ENCODE results near the gene SLC39A7. TPM values are rescaled to one million over a fixed set of nuclear protein-coding genes. Genes with fewer than 3 reads are reported as not detected.

Gene SLC39A7
- total and polyA plus RNA-seq, 2 of the 13 experiments (the other 11 are each of a cell fraction or from before 2014, with no cell fraction given): 142 to 229 TPM

DNA sequence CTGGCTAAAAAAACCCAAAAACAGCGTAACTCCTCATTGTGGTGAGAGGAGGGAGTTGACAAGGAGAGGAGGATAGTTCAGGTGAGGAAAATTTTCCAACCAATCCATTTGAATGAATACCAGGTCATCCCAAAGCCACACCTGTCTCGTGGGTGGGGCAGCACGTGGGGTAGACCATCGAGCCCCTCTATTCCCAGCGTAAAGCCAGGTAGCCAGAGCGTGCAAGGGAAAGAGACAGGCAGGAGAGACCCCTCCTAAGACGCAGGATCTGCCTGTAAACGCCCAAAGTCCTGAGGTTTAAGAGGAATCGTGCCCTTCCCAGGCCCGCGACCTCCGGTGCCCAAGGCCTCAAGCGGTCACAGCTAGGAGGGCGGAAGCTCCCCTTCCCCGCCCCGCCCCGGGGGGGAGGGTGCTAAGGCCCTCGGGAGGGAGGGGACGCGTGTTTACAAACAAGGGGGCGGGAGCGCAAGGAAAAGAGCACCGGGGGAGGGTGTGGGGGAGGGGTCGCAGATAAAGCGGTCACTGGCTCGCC, 914 bp upstream of the SLC39A7 start (continued):
- peak; percentile 50 for TF ChIP-seq HNF4A (CRISPR knock-in tag; IDR thresholded peaks at IDR 0.05)
- peak; percentile 56; the same call in 1 of the 2 replicates for TF ChIP-seq ZBTB7B (CRISPR knock-in tag; IDR thresholded peaks at IDR 0.05)
- no peak for TF ChIP-seq ZFP90 (CRISPR knock-in tag; IDR thresholded peaks at IDR 0.05; ENCODE audit: borderline replicate concordance)
- TF ChIP-seq, protein P1, sequence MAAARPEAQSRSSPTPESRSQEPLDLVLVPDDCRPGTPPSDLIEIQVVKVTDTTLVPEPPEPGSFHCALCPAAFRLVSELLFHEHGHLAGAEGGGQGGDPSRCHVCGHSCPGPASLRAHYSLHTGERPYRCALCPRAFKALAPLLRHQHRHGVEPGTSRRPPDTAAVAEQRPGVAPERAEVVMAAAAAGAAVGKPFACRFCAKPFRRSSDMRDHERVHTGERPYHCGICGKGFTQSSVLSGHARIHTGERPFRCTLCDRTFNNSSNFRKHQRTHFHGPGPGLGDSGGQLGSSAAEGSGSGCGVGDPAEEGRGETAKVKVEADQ (CRISPR knock-in tag; IDR thresholded peaks at IDR 0.05; ENCODE audit: borderline replicate concordance): no peak
- TF ChIP-seq ZNF225 (CRISPR knock-in tag; IDR thresholded peaks at IDR 0.05): no peak
- TF ChIP-seq, protein P2, sequence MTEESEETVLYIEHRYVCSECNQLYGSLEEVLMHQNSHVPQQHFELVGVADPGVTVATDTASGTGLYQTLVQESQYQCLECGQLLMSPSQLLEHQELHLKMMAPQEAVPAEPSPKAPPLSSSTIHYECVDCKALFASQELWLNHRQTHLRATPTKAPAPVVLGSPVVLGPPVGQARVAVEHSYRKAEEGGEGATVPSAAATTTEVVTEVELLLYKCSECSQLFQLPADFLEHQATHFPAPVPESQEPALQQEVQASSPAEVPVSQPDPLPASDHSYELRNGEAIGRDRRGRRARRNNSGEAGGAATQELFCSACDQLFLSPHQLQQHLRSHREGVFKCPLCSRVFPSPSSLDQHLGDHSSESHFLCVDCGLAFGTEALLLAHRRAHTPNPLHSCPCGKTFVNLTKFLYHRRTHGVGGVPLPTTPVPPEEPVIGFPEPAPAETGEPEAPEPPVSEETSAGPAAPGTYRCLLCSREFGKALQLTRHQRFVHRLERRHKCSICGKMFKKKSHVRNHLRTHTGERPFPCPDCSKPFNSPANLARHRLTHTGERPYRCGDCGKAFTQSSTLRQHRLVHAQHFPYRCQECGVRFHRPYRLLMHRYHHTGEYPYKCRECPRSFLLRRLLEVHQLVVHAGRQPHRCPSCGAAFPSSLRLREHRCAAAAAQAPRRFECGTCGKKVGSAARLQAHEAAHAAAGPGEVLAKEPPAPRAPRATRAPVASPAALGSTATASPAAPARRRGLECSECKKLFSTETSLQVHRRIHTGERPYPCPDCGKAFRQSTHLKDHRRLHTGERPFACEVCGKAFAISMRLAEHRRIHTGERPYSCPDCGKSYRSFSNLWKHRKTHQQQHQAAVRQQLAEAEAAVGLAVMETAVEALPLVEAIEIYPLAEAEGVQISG (CRISPR knock-in tag; IDR thresholded peaks at IDR 0.05): no peak
- TF ChIP-seq JARID2 (CRISPR knock-in tag; IDR thresholded peaks at IDR 0.05; ENCODE audit: insufficient replicate concordance): peak; percentile 16
- TF ChIP-seq SP2 (CRISPR knock-in tag; IDR thresholded peaks at IDR 0.05): no peak
- TF ChIP-seq ZNF329 (CRISPR knock-in tag; IDR thresholded peaks at IDR 0.05; ENCODE audit: low read depth): no peak
- TF ChIP-seq ETV6 (CRISPR knock-in tag; conservative IDR thresholded peaks at IDR 0.05): no peak
- TF ChIP-seq, protein P3, sequence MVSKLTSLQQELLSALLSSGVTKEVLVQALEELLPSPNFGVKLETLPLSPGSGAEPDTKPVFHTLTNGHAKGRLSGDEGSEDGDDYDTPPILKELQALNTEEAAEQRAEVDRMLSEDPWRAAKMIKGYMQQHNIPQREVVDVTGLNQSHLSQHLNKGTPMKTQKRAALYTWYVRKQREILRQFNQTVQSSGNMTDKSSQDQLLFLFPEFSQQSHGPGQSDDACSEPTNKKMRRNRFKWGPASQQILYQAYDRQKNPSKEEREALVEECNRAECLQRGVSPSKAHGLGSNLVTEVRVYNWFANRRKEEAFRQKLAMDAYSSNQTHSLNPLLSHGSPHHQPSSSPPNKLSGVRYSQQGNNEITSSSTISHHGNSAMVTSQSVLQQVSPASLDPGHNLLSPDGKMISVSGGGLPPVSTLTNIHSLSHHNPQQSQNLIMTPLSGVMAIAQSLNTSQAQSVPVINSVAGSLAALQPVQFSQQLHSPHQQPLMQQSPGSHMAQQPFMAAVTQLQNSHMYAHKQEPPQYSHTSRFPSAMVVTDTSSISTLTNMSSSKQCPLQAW (CRISPR knock-in tag; IDR thresholded peaks at IDR 0.05): no peak
- TF ChIP-seq KLF16 (CRISPR knock-in tag; IDR thresholded peaks at IDR 0.05): peak; percentile 22 to 89; a peak in 2 of 4 replicates
- TF ChIP-seq NFE2L1 (CRISPR knock-in tag; IDR thresholded peaks at IDR 0.05; ENCODE audit: borderline replicate concordance): no peak
- TF ChIP-seq, protein P4, sequence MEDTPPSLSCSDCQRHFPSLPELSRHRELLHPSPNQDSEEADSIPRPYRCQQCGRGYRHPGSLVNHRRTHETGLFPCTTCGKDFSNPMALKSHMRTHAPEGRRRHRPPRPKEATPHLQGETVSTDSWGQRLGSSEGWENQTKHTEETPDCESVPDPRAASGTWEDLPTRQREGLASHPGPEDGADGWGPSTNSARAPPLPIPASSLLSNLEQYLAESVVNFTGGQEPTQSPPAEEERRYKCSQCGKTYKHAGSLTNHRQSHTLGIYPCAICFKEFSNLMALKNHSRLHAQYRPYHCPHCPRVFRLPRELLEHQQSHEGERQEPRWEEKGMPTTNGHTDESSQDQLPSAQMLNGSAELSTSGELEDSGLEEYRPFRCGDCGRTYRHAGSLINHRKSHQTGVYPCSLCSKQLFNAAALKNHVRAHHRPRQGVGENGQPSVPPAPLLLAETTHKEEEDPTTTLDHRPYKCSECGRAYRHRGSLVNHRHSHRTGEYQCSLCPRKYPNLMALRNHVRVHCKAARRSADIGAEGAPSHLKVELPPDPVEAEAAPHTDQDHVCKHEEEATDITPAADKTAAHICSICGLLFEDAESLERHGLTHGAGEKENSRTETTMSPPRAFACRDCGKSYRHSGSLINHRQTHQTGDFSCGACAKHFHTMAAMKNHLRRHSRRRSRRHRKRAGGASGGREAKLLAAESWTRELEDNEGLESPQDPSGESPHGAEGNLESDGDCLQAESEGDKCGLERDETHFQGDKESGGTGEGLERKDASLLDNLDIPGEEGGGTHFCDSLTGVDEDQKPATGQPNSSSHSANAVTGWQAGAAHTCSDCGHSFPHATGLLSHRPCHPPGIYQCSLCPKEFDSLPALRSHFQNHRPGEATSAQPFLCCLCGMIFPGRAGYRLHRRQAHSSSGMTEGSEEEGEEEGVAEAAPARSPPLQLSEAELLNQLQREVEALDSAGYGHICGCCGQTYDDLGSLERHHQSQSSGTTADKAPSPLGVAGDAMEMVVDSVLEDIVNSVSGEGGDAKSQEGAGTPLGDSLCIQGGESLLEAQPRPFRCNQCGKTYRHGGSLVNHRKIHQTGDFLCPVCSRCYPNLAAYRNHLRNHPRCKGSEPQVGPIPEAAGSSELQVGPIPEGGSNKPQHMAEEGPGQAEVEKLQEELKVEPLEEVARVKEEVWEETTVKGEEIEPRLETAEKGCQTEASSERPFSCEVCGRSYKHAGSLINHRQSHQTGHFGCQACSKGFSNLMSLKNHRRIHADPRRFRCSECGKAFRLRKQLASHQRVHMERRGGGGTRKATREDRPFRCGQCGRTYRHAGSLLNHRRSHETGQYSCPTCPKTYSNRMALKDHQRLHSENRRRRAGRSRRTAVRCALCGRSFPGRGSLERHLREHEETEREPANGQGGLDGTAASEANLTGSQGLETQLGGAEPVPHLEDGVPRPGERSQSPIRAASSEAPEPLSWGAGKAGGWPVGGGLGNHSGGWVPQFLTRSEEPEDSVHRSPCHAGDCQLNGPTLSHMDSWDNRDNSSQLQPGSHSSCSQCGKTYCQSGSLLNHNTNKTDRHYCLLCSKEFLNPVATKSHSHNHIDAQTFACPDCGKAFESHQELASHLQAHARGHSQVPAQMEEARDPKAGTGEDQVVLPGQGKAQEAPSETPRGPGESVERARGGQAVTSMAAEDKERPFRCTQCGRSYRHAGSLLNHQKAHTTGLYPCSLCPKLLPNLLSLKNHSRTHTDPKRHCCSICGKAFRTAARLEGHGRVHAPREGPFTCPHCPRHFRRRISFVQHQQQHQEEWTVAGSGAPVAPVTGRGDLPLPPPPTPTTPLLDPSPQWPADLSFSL (CRISPR knock-in tag; IDR thresholded peaks at IDR 0.05): no peak
- no peak for TF ChIP-seq NONO (IDR thresholded peaks at IDR 0.05)
- TF ChIP-seq NONO (CRISPR knock-in tag; conservative IDR thresholded peaks at IDR 0.05): no peak
- no peak for TF ChIP-seq BHLHE40 (IDR thresholded peaks at IDR 0.05; ENCODE audit: low read length)
- no peak for TF ChIP-seq ZNF558 (CRISPR knock-in tag; IDR thresholded peaks at IDR 0.05; ENCODE audit: borderline replicate concordance)
- TF ChIP-seq ZNF138 (CRISPR knock-in tag; IDR thresholded peaks at IDR 0.05; ENCODE audit: low read depth): peak; percentile 76; the same call in 1 of the 2 replicates
